CD1c-positive myeloid dendritic cell (primary cell): ENCODE results near the gene ZDHHC8.
A peak's percentile ranks its signal among the peaks of the same experiment; 100 is the strongest.

Experiments
- DNase-seq: peaks from one replicate; pipeline ENCODE4 v3.0.0-alpha.2; 2016; ENCODE audit errors: extremely low spot score

The ZDHHC8 gene

GRCh38 chr22:20193761-20194494 is 62.3 kb downstream of the ZDHHC8 start:
- DNase-seq = no peak

GRCh38 chr22:20194681-20195593 is 63.3 kb downstream of the ZDHHC8 start:
- DNase-seq = peak; percentile 78

- no peak for DNase-seq
These were observed 64.7 kb downstream of the ZDHHC8 start for GRCh38 chr22:20196094-20196842.
